ENCODE results near the gene ZNF837. TPM values are rescaled to one million over a fixed set of nuclear protein-coding genes. Genes with fewer than 3 reads are reported as not detected.

ZNF837 gene
- total and polyA plus RNA-seq, 2 of the 13 experiments (the other 11 are each of a cell fraction or from before 2014, with no cell fraction given) = 0.29 to 1.3 TPM

GRCh38 chr19:58380662-58381459, at the start of gene ZNF837 (continued):
- TF ChIP-seq ZBTB33 (CRISPR knock-in tag; IDR thresholded peaks at IDR 0.05) (peak; percentile 51; the same call in 1 of the 2 replicates), NKX3-1 (CRISPR knock-in tag; IDR thresholded peaks at IDR 0.05) (peak; percentile 55; the same call in 1 of the 2 replicates), UBTF (CRISPR knock-in tag; IDR thresholded peaks at IDR 0.05) (peak; percentile 95), NFIC (IDR thresholded peaks at IDR 0.05; ENCODE audit: low read length) (no peak), NFKB2 (CRISPR knock-in tag; IDR thresholded peaks at IDR 0.05; ENCODE audit: borderline replicate concordance) (peak; percentile 36; the same call in 1 of the 2 replicates), ZSCAN21 (CRISPR knock-in tag; IDR thresholded peaks at IDR 0.05; ENCODE audit: borderline replicate concordance) (peak; percentile 82; the same call in 1 of the 2 replicates), ZNF18 (CRISPR knock-in tag; IDR thresholded peaks at IDR 0.05; ENCODE audit: insufficient replicate concordance) (no peak), SOX13 (IDR thresholded peaks at IDR 0.05) (no peak), SOX13 (CRISPR knock-in tag; conservative IDR thresholded peaks at IDR 0.05 in 1 of 2, IDR thresholded peaks at IDR 0.05 in 1 of 2) (peak in 1 of 2 experiments; percentile 53; a peak in 2 of 4 replicates), KAT2B (IDR thresholded peaks at IDR 0.05; ENCODE audit: borderline replicate concordance, low read depth, low read length) (no peak), SP1 (IDR thresholded peaks at IDR 0.05) (no peak), SP1 (CRISPR knock-in tag; IDR thresholded peaks at IDR 0.05) (peak; percentile 76), ZNF121 (CRISPR knock-in tag; IDR thresholded peaks at IDR 0.05) (peak; percentile 65; the same call in 1 of the 2 replicates), KDM3A (CRISPR knock-in tag; IDR thresholded peaks at IDR 0.05; ENCODE audit: low read depth) (peak; percentile 92), SMAD9 (CRISPR knock-in tag; IDR thresholded peaks at IDR 0.05) (no peak), PTBP1 (IDR thresholded peaks at IDR 0.05; ENCODE audit: low read depth, low read length, poor library complexity, severe bottlenecking) (no peak), MED8 (CRISPR knock-in tag; IDR thresholded peaks at IDR 0.05; ENCODE audit: insufficient replicate concordance) (peak; percentile 98), FLYWCH1 (CRISPR knock-in tag; IDR thresholded peaks at IDR 0.05) (no peak), ZNF563 (CRISPR knock-in tag; IDR thresholded peaks at IDR 0.05) (peak; percentile 90; the same call in 1 of the 2 replicates), ZFP36 (IDR thresholded peaks at IDR 0.05; ENCODE audit: borderline replicate concordance, low read depth, low read length, partially characterized antibody) (no peak), SALL2 (CRISPR knock-in tag; IDR thresholded peaks at IDR 0.05) (peak; percentile 95), ATF7-NPFF (CRISPR knock-in tag; IDR thresholded peaks at IDR 0.05; ENCODE audit: low read depth) (peak; percentile 52; the same call in 1 of the 2 replicates)
